MCF 10A (cell line): ENCODE measurements around the gene SERPINE1. TPM values are rescaled to one million over a fixed set of nuclear protein-coding genes. Genes with fewer than 3 reads are reported as not detected.
A peak's percentile ranks its signal among the peaks of the same experiment; 100 is the strongest.
"Not testable (repeated sequence)": the region's sequence is repeated elsewhere in the genome, so short reads cannot be mapped to it uniquely, and the experiment has no call there.

Experiments used
- BruUV-seq: library from RNA; stranded (reverse); fragments of 400-500 nt; replicated peaks from 2 replicates; lab custom pipeline; 2021; lab: Mats Ljungman, UMichigan
- CTCF ChIA-PET: fragments of 300-600 bp; sonication (Branson Sonifier 250); formaldehyde crosslinking; extraction: SDS; loops from one replicate; lab custom pipeline; 2021; ENCODE audit warnings: antibody characterized with exemption, inconsistent platforms; lab: Yijun Ruan, JAX
- POLR2A ChIA-PET: fragments of 300-600, 350-650 bp; sonication (Branson Sonifier 250); formaldehyde crosslinking; extraction: SDS; loops from one replicate; lab custom pipeline; 2020; ENCODE audit warnings: antibody characterized with exemption, inconsistent platforms; lab: Yijun Ruan, JAX
- DNase-seq: peaks from one replicate; pipeline ENCODE4 v3.0.0-alpha.2; 2018; ENCODE audit not compliant: unreplicated experiment
- H3K27ac Mint-ChIP-seq: one replicate; pipeline ENCODE4 v1.8.0; 2022; ENCODE audit warnings: mild to moderate bottlenecking, low read depth, mixed read lengths; ENCODE audit not compliant: unreplicated experiment
- H3K27me3 Mint-ChIP-seq: one replicate; pipeline ENCODE4 v1.8.0; 2022; ENCODE audit warnings: mixed read lengths; ENCODE audit not compliant: insufficient read depth, unreplicated experiment
- H3K36me3 Mint-ChIP-seq: one replicate; pipeline ENCODE4 v1.8.0; 2022; ENCODE audit warnings: mild to moderate bottlenecking, moderate library complexity, mixed read lengths; ENCODE audit not compliant: insufficient read depth, unreplicated experiment
- H3K4me1 Mint-ChIP-seq: one replicate; pipeline ENCODE4 v1.8.0; 2022; ENCODE audit warnings: mixed read lengths; ENCODE audit not compliant: insufficient read depth, unreplicated experiment
- H3K4me3 Mint-ChIP-seq: one replicate; pipeline ENCODE4 v1.8.0; 2022; ENCODE audit warnings: mild to moderate bottlenecking, moderate library complexity, mixed read lengths; ENCODE audit not compliant: unreplicated experiment
- H3K9me3 Mint-ChIP-seq: one replicate; pipeline ENCODE4 v1.8.0; 2022; ENCODE audit warnings: mixed read lengths; ENCODE audit not compliant: unreplicated experiment
- intact Hi-C: fragments of 100-400 bp; cut with micrococcal nuclease; formaldehyde crosslinking; loops from 2 replicates; pipeline ENCODE4 v1.14.1; 2022
- total RNA-seq: library from RNA; stranded (reverse); gene quantifications from 2 replicates; pipeline ENCODE4 v1.2.3, GENCODE V29; 2022
- TF ChIP-seq, protein P1 (sequence below): fragments of 200-600 bp; IDR thresholded peaks from one replicate; pipeline ENCODE4 v1.8.0; 2022; ENCODE audit warnings: antibody characterized with exemption, mild to moderate bottlenecking; ENCODE audit not compliant: unreplicated experiment

The SERPINE1 gene
- total RNA-seq, 1 experiment from 2014 or later, result 80.6 TPM

DNA sequence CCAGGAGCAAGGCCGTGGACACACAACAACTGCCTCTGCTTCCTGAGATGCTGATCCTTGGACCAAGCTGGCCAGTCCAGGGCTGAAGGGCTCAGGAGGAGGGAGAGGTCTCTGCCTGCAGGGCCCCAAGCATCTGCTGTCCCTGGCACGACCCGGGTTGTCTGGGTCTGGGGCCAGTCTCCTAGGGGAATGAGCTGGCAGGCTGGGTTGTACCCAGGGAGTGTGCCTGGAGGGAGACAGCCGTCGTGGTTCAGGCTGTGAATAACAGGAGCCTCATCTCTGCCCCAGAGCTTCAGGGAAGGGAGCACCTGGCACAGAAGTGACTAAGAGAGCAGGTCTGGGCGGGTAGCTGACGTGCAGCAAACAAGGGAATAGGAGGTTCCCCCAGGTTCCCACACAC is 17.9 kb upstream of the SERPINE1 start:
- Mint-ChIP-seq H3K4me1 (peaks cover 29% of the 10 kb centered on the region), H3K27me3 (no peaks in the 10 kb centered on the region), H3K36me3 (peaks cover 6% of the 10 kb centered on the region), H3K4me3 (no peak overlapping the region), H3K27ac (peak overlapping the region; percentile 63), H3K9me3 (no peaks in the 10 kb centered on the region)
- CTCF ChIA-PET, result interaction anchor here (0.6 to 1.8 kb wide), 11 partner anchors 12 to 512 kb away, joined by 3 to 7 read pairs (median 4); partner anchors contain the start of gene SERPINE1
- peak; percentile 94 for DNase-seq
- intact Hi-C loops, result no loop called here
- POLR2A ChIA-PET, result interaction anchor here (0.6 to 3.8 kb wide), 19 partner anchors 9 to 559 kb away, joined by 3 to 22 read pairs (median 4); partner anchors contain the start of genes FBXO24, POP7, SERPINE1 and TRIM56
- no TSS peak for BruUV-seq
- TF ChIP-seq, protein P1, sequence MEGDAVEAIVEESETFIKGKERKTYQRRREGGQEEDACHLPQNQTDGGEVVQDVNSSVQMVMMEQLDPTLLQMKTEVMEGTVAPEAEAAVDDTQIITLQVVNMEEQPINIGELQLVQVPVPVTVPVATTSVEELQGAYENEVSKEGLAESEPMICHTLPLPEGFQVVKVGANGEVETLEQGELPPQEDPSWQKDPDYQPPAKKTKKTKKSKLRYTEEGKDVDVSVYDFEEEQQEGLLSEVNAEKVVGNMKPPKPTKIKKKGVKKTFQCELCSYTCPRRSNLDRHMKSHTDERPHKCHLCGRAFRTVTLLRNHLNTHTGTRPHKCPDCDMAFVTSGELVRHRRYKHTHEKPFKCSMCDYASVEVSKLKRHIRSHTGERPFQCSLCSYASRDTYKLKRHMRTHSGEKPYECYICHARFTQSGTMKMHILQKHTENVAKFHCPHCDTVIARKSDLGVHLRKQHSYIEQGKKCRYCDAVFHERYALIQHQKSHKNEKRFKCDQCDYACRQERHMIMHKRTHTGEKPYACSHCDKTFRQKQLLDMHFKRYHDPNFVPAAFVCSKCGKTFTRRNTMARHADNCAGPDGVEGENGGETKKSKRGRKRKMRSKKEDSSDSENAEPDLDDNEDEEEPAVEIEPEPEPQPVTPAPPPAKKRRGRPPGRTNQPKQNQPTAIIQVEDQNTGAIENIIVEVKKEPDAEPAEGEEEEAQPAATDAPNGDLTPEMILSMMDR, result no peak

DNA sequence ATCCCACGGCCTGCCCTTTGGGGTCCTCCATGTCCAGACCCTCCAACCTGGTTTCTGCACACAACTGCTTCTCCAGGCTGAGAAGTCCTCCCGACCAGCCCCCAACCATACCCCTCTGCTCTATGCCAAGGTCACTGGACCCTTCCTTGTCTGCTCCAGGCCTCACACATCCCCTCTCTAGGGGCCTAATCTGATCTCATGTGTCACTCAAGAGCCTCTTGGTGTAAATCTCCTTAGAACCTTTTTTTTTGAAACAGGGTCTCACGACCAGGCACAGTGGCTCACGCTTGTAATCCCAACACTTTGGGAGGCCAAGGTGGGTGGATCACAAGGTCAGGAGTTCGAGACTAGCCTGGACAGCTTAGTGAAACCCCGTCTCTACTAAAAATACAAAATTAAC is 17.5 kb upstream of the SERPINE1 start:
- Mint-ChIP-seq H3K9me3 (no peaks in the 10 kb centered on the region), H3K4me1 (peaks cover 31% of the 10 kb centered on the region), H3K27me3 (no peaks in the 10 kb centered on the region), H3K4me3 (no peak overlapping the region), H3K27ac (peak overlapping the region; percentile 63), H3K36me3 (peaks cover 6% of the 10 kb centered on the region)
- BruUV-seq, result no TSS peak
- intact Hi-C loops, result no loop called here
- ChIA-PET CTCF (interaction anchor here (0.6 to 1.8 kb wide), 9 partner anchors 13 to 513 kb away, joined by 3 to 7 read pairs (median 4); partner anchors contain the start of gene SERPINE1), POLR2A (interaction anchor here (0.6 to 3.8 kb wide), 15 partner anchors 9 to 523 kb away, joined by 3 to 22 read pairs (median 6); partner anchors contain the start of genes FBXO24, SERPINE1 and TRIM56)
- DNase-seq, result no peak
- TF ChIP-seq, protein P1, result no peak

DNA sequence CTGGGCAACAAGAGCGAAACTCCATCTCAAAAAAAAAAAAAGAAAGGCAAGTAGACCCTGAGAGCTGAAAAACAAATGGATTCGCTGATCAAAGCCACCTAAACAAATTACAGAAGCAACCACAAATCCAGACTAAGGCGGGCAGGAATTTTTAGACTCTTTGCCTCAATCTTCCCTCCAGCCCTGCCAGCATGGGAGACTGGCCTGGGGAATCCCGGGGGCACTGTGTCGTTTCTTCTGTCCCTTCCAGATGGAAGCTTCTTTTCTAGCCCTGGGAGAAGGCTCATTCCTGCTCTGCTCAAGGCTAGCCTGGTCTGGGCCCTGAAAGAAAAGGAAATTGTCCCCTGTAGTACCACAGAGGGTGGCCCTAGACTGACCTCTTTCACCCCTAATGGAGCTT is 15.6 kb upstream of the SERPINE1 start:
- ChIA-PET CTCF (interaction anchor here (0.5 to 0.9 kb wide), 4 partner anchors 11 to 144 kb away, joined by 3 to 4 read pairs (median 3); no protein-coding TSS in a partner anchor), POLR2A (interaction anchor here (1.5 to 3.8 kb wide), 2 partner anchors 16 to 26 kb away, joined by 4 to 19 read pairs; partner anchors contain the start of genes SERPINE1 and TRIM56)
- TF ChIP-seq, protein P1, result no peak
- Mint-ChIP-seq H3K9me3 (no peaks in the 10 kb centered on the region), H3K27ac (no peak overlapping the region), H3K4me3 (no peak overlapping the region), H3K36me3 (peaks cover 6% of the 10 kb centered on the region), H3K27me3 (no peaks in the 10 kb centered on the region), H3K4me1 (peaks cover 29% of the 10 kb centered on the region)
- BruUV-seq, result no TSS peak
- intact Hi-C loops, result no loop called here
- no peak for DNase-seq

DNA sequence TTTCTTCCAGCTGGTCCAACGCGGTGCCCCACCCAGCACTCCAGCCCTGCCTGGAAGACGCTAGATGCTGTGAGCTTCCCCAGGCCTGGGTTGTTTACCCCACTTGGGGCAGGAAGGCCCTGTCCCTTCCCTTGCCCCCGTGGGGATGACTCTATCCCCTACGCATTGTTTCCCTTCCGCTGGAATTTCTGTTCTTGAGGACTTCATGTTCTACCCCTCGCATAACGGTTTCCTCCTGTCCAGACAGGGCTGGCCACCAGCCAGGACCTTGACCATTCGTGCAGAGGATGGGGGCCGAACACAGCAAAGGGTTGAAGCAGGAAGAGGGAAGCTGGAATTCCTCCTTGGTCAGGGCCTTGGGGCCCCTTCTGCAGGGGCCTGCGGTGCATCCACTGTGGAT is 14.7 kb upstream of the SERPINE1 start:
- peak; percentile 57 for DNase-seq
- no TSS peak for BruUV-seq
- Mint-ChIP-seq H3K27ac (no peak overlapping the region), H3K36me3 (peaks cover 6% of the 10 kb centered on the region), H3K9me3 (no peaks in the 10 kb centered on the region), H3K4me3 (no peak overlapping the region), H3K27me3 (no peaks in the 10 kb centered on the region), H3K4me1 (peaks cover 27% of the 10 kb centered on the region)
- intact Hi-C loops, result no loop called here
- TF ChIP-seq, protein P1, result no peak
- ChIA-PET CTCF (interaction anchor here (1.0 kb wide), 1 partner anchor 81 kb away, joined by 3 read pairs; no protein-coding TSS in a partner anchor), POLR2A (interaction anchor here (1.5 kb wide), 1 partner anchor 27 kb away, joined by 4 read pairs; the partner anchor contains the start of gene TRIM56)

DNA sequence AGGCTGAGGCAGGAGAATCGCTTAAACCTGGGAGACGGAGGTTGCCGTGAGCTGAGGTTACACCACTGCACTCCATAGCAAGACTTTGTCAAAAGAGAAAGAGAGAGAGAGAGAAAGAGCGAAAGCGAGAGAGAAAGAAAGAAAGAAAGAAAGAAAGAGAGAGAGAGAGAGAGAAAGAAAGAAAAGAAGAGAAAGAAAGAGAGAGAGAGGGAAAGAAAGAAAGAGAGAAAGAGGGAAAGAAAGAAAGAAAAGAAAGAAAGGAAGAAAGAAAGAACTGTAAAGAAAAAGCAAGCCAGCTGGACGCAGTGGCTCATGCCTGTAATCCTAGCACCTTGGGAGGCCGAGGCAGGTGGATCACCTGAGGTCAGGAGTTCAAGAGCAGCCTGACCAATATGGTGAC is 13.8 kb upstream of the SERPINE1 start:
- H3K27me3 Mint-ChIP-seq, BruUV-seq, H3K27ac Mint-ChIP-seq, intact Hi-C loops, DNase-seq, H3K9me3 Mint-ChIP-seq, H3K4me3 Mint-ChIP-seq, H3K36me3 Mint-ChIP-seq: not testable (repeated sequence)
- ChIA-PET POLR2A (interaction anchor here (0.7 to 1.7 kb wide), 4 partner anchors 11 to 134 kb away, joined by 3 to 4 read pairs (median 3); no protein-coding TSS in a partner anchor), CTCF (interaction anchor here (0.6 kb wide), 1 partner anchor 118 kb away, joined by 4 read pairs; no protein-coding TSS in a partner anchor)
- H3K4me1 Mint-ChIP-seq, result peaks cover 25% of the 10 kb centered on the region
